Retinal pigment epithelial cell (primary cell): ENCODE measurements around the gene LYSMD1.

Source experiments
- DNase-seq: peaks from one replicate; pipeline ENCODE4 v3.0.0-alpha.2; 2010; ENCODE audit warnings: low read depth
- H3K4me3 ChIP-seq: 2 replicates; pipeline ENCODE4 v1.5.1; 2011; ENCODE audit warnings: mild to moderate bottlenecking, low read length, control low read depth, moderate library complexity
- TF ChIP-seq, protein P1 (sequence below): conservative IDR thresholded peaks from 2 replicates; pipeline ENCODE4 v1.5.1; 2011; ENCODE audit warnings: low read depth, low read length, control low read depth, inconsistent platforms

LYSMD1 gene

GRCh38 chr1:151158326-151158725 is 7.4 kb downstream of the LYSMD1 start:
- TF ChIP-seq, protein P1, sequence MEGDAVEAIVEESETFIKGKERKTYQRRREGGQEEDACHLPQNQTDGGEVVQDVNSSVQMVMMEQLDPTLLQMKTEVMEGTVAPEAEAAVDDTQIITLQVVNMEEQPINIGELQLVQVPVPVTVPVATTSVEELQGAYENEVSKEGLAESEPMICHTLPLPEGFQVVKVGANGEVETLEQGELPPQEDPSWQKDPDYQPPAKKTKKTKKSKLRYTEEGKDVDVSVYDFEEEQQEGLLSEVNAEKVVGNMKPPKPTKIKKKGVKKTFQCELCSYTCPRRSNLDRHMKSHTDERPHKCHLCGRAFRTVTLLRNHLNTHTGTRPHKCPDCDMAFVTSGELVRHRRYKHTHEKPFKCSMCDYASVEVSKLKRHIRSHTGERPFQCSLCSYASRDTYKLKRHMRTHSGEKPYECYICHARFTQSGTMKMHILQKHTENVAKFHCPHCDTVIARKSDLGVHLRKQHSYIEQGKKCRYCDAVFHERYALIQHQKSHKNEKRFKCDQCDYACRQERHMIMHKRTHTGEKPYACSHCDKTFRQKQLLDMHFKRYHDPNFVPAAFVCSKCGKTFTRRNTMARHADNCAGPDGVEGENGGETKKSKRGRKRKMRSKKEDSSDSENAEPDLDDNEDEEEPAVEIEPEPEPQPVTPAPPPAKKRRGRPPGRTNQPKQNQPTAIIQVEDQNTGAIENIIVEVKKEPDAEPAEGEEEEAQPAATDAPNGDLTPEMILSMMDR = no peak
- no peak for DNase-seq

GRCh38 chr1:151157067-151157531 is 8.6 kb downstream of the LYSMD1 start:
- no peak for DNase-seq
- no peak overlapping the region for H3K4me3 ChIP-seq

More at GRCh38 chr1:151158326-151158725, 7.4 kb downstream of the LYSMD1 start:
- no peak overlapping the region for H3K4me3 ChIP-seq

DNA sequence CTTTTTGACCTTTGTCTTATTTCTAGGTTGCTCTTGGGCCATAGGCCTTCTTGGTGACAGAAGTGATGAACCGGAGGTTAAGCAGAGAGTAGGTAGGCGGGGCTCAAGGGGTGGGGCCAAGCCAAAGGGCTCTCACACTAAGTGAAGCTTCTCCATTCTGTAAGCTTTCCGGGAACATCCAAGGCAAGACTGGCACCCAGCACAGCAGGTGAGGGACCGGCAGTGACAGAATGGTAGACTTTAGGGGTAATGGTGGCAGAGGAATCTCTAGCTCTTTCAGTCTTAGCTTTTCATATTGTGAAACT is 9.2 kb downstream of the LYSMD1 start, which contains the start of gene TNFAIP8L2:
Gene TNFAIP8L2 (plus strand): TSS at position 135 of the 305 bp plus-strand sequence. CDS start 2,049 bp downstream, outside the sequence.
- DNase-seq = no peak
- no peak within 1 kb of the TSS for H3K4me3 ChIP-seq
- TF ChIP-seq, protein P1 = no peak

More at GRCh38 chr1:151157067-151157531, 8.6 kb downstream of the LYSMD1 start:
- TF ChIP-seq, protein P1 = no peak

- TF ChIP-seq, protein P1 = no peak
- no peak for DNase-seq
- H3K4me3 ChIP-seq = no peak overlapping the region
Measured at GRCh38 chr1:151147665-151148064, 18.0 kb downstream of the LYSMD1 start.

- TF ChIP-seq, protein P1 = no peak
- no peak for DNase-seq
- H3K4me3 ChIP-seq = peak overlapping the region; percentile 71
Measured at GRCh38 chr1:151147132-151147503, 18.6 kb downstream of the LYSMD1 start.

DNA sequence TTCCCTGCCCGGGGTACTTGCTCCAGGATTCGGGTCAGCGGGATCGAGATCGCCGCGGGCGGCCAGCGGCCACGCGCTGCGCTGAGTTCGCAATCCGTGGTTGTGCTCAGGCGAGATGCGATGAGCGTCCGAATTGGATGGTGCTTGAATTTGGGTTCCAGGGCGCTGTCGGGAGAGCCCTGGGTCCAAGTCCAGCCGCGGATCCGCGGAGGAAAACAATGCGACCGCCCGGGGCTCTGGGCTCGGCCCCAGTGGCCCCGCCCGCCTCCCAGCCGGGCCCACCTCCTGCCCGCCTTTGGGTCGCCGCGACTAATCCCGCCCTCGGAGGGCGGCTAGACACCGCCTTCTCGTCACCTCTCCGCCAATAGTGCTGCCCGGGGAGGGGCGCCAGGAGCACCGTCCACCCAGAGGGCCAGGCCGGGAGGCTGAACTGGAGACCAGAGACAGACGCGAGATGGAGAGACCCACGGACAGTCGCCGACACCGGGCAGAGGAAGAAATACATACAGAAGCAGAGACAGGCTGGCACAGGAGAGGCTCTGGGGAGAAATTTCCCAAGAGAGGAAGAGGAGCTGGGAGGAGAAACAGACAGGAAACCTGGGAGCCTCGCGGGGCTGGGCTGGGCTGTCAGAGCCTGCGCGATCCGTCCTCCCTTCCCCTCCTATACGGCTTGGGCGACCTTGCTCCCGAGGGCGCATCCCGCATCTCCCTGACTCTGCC is 19.1 kb downstream of the LYSMD1 start, which contains the start of gene SEMA6C:
Gene SEMA6C (minus strand): TSS at position 220 of the 720 bp plus-strand sequence. CDS start 4,010 bp downstream, outside the sequence.
- TF ChIP-seq, protein P1 = no peak
- peak; percentile 64 for DNase-seq
- peak within 1 kb of the TSS; percentile 71 for H3K4me3 ChIP-seq

- DNase-seq = no peak
- TF ChIP-seq, protein P1 = no peak
Measured at GRCh38 chr1:151146072-151146411, 19.7 kb downstream of the LYSMD1 start.

More at GRCh38 chr1:151146072-151146411, 19.7 kb downstream of the LYSMD1 start:
- peak overlapping the region; percentile 71 for H3K4me3 ChIP-seq
